ENCODE measurements around the gene SEMA3A.
A peak's percentile ranks its signal among the peaks of the same experiment; 100 is the strongest.
"Not testable (repeated sequence)": the region's sequence is repeated elsewhere in the genome, so short reads cannot be mapped to it uniquely, and the experiment has no call there.

SEMA3A gene

GRCh38 chr7:84194484-84195271, at the start of gene SEMA3A:
Gene SEMA3A, minus strand, starts transcription at chr7:84194789. Its CDS starts 203 bp downstream, at chr7:84194586.
- peak; percentile 60 for DNase-seq (ENCODE audit: low read depth)

- DNase-seq (ENCODE audit: low read depth) = not testable (repeated sequence)
Observed at GRCh38 chr7:84243037-84243436, 48.4 kb upstream of the SEMA3A start.

- DNase-seq (ENCODE audit: low read depth) = no peak
Observed at GRCh38 chr7:84238596-84238995, 44.0 kb upstream of the SEMA3A start.

DNA sequence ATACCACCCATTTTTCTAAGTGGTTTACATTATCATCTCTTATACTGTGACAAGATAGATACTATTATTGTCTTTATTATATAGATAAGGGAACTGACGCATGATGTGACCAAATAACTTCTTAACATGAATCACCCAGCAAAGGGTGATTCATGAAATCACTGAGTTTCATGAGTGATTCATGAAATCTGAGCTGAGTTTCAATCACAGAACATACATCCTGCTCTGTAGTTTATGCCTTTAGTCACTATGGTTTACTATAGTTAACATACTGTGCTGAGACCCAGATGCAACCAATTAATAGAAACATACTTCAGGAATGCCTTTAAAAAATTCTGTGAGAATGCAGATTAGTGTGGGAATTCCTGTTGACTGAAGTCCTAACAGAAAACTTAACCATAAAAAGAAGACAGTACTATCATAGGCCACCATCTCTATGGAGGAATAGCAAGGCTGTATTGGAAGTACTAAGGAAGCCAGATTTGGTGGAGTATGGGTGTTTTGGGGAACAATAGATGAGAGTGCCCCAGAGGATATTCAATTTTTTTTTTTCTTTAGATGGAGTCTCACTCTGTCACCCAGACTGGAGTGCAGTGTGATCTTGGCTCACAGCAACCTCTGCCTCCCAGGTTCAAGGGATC, 43.1 kb upstream of the SEMA3A start:
- DNase-seq (ENCODE audit: low read depth) = peak; percentile 70

GRCh38 chr7:84236398-84236797, 41.8 kb upstream of the SEMA3A start:
- DNase-seq (ENCODE audit: low read depth) = no peak

GRCh38 chr7:84232646-84233045, 38.1 kb upstream of the SEMA3A start:
- no peak for DNase-seq (ENCODE audit: low read depth)

GRCh38 chr7:84231157-84231556, 36.6 kb upstream of the SEMA3A start:
- DNase-seq (ENCODE audit: low read depth) = no peak

GRCh38 chr7:84230491-84230890, 35.9 kb upstream of the SEMA3A start:
- DNase-seq (ENCODE audit: low read depth) = no peak

- no peak for DNase-seq (ENCODE audit: low read depth)
Observed at GRCh38 chr7:84228526-84228925, 33.9 kb upstream of the SEMA3A start.

- DNase-seq (ENCODE audit: low read depth) = no peak
Observed at GRCh38 chr7:84226759-84227158, 32.2 kb upstream of the SEMA3A start.

GRCh38 chr7:84224505-84224904, 29.9 kb upstream of the SEMA3A start:
- DNase-seq (ENCODE audit: low read depth) = no peak

GRCh38 chr7:84219310-84219709, 24.7 kb upstream of the SEMA3A start:
- DNase-seq (ENCODE audit: low read depth) = no peak

- no peak for DNase-seq (ENCODE audit: low read depth)
Observed at GRCh38 chr7:84218681-84219080, 24.1 kb upstream of the SEMA3A start.

DNA sequence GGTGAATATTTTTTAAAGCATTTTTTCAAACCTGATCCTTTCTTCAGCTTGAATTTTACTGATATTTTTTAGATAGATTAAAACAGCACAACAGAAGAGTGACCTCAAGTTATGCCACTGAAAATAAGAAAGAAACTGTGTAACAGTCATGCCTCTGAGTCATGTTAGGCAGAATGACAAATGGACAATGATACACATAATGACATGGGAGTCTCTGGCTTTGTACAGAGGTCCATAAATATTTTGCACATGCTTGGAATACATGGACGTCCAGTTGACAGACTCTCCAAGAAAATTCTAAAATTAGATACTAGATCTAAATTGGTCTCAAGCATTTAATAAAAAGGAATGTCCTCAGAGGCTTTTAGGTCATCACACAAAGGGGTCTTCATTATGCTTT, 21.9 kb upstream of the SEMA3A start:
- DNase-seq (ENCODE audit: low read depth) = no peak

DNA sequence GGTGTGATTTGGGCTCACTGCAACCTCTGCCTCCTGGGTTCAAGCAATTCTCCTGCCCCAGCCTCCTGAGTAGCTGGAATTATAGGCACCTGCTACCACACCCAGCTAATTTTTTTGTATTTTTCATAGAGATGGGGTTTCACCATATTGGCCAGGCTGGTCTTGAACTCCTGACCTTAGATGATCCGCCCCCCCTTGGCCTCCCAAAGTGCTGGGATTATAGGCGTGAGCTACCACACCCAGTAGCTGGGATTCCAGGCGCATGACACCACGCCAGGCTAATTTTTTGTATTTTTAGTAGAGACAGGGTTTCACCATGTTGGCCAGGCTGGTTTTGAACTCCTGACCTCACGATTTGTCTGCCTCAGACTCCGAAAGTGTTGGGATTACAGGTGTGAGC, 20.2 kb upstream of the SEMA3A start:
- not testable (repeated sequence) for DNase-seq (ENCODE audit: low read depth)

- no peak for DNase-seq (ENCODE audit: low read depth)
Observed at GRCh38 chr7:84210301-84210700, 15.7 kb upstream of the SEMA3A start.

DNA sequence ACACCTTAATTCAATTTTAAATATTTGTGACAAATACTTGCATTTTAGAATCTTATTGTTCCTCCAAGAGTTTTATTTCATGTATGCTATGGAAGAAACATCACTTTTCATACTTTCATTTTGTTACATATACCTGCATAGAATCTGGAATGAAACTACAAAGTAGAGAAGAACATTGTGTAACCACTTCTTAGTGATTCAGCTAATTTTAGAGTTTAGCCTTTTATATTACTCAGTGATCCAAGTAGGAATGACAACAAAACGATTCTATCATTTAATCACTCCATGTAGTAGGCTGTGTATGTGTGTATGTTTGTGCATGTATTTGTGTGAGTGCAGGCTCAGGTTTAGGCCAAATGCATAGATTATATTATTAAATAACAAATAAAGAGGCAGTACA, 14.4 kb upstream of the SEMA3A start:
- DNase-seq (ENCODE audit: low read depth) = no peak

DNA sequence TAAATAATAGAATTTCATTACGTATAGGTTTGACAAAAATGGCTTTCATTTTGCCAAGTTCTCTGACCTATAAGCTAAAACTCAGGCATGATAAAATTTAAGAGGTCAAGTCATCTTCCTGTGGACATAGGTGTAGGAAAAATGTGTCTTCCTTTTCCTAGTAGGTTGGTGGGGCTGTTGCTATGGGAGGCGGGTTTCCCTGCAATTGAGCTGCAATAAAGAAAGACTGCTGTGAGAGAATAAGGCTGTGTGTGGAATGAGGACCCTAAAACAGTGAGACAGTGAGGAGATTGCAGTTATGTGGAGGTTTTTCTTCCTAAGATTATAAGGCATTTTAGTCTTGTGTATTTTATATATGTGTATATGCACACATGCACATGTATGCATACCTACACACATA, 13.0 kb upstream of the SEMA3A start:
- DNase-seq (ENCODE audit: low read depth) = no peak

DNA sequence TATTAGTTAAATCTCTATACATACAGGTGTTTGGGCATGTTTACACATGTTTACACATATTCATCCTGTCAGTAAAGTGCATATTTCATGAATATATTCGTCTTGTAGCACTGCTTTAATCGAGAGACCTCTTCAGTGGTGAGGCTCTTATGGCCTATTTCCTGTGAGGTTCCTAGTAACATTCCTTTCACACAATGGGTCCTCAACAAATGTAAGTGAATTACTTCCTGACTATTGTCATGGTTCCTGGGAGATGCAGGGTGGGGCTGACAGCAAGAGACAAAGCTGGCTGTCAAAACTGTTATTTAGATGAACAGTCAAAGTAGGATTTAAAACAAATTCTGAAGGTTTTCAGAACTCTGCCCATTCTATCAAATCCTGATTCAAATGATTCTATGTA, 12.4 kb upstream of the SEMA3A start:
- DNase-seq (ENCODE audit: low read depth) = no peak

DNA sequence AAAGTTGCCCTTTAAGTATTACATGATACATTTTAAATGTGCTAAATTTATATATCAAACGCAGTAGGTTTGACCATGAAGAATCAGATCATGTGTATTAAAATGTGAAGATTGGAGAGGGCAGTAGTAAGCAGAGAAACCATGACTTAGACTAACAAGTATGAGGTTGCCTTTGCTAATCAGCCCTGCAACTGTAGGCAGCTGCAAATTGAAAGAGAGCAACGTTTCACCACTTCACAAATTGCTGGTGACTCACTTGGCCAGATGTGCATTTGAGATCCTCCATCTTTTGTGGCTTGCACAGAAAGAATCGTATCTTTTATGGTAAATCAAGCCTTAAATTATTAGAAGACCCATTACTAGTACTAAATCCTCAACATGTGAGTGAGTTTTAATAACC, 10.1 kb upstream of the SEMA3A start:
- peak; percentile 60 for DNase-seq (ENCODE audit: low read depth)

DNA sequence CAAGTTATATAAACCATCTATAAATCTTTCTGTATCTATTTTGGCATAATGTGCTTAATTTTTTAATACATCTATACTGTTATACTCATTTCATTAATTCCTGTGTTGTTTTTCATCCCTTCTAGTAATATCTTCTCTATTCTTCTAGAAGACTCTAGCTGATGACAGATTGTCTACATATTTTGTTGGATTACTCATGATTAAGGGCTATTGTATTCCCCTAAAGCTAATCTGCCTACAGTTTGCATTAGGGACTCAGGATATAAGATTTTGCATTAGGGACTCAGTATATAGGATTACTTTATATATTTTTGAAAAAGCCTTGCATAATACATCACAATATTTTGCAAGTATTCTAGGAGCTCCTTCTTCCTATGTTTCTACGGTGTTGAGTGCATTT, 8.3 kb upstream of the SEMA3A start:
- no peak for DNase-seq (ENCODE audit: low read depth)

DNA sequence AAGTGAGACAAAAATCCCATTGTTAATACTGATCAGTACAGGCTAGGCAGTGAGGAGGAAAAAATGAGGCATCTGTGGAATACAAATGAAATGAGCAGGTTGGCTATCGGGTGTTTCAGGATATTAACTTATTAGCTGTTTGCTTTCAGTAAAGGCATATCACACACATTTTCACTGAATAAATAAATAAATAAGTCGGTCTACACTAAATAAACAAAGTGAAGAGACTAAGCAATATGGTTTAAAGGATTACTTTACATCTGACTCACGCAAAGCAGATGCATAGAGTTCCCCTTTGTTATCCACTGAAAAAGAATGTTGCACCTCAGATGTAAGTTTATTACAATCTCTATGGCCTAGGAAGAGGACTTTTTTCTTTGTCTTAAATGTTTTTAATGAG, 6.3 kb upstream of the SEMA3A start:
- no peak for DNase-seq (ENCODE audit: low read depth)

DNA sequence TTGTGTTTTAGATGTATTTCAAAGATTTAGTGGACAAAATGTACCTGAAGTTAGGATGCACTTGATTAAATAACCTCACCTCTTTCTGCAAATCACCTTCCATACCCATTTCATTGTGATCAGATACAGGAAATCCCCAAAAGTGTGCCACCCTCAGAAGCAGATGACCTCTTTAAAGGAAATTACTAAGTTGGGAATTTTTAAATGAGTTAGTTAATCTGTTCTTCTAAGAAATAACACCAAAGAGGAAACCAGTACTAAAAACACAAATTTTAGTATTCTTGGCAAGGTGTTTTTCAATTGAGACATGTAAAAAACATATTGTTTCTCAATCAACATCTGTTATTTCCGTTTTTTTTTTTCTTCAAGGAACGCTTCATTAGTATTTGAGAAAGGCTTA, 4.6 kb upstream of the SEMA3A start:
- no peak for DNase-seq (ENCODE audit: low read depth)

- DNase-seq (ENCODE audit: low read depth) = no peak
Observed at GRCh38 chr7:84196084-84196503, 1.5 kb upstream of the SEMA3A start.

Data from GM04504 (cell line).